Fibroblast of peridontal ligament (primary cell): Measurements from ENCODE around the gene KDM4E.

Experiments used
- DNase-seq: peaks from one replicate; pipeline ENCODE4 v3.0.0-alpha.2; 2010; ENCODE audit errors: extremely low read depth

Gene KDM4E

GRCh38 chr11:95050595-95051202 lies 25.6 kb downstream of the KDM4E start:
- DNase-seq: no peak

- no peak for DNase-seq
These were observed 29.3 kb downstream of the KDM4E start for GRCh38 chr11:95054356-95054755.

- no peak for DNase-seq
These were observed 30.3 kb downstream of the KDM4E start for GRCh38 chr11:95055283-95055897.

GRCh38 chr11:95057959-95058358 lies 32.9 kb downstream of the KDM4E start:
- DNase-seq: no peak

- no peak for DNase-seq
These were observed 33.6 kb downstream of the KDM4E start for GRCh38 chr11:95058621-95059020.

- no peak for DNase-seq
These were observed 34.0 kb downstream of the KDM4E start for GRCh38 chr11:95059046-95059445.

GRCh38 chr11:95065336-95065735 lies 40.3 kb downstream of the KDM4E start:
- no peak for DNase-seq

GRCh38 chr11:95066716-95067038 lies 41.6 kb downstream of the KDM4E start, which contains the start of gene SRSF8:
SRSF8 (plus strand) TSS chr11:95066919; CDS start chr11:95067227, 308 bp downstream.
- no peak for DNase-seq

- peak; percentile 75 for DNase-seq
These were observed 42.2 kb downstream of the KDM4E start for GRCh38 chr11:95067039-95067840.

- DNase-seq: no peak
These were observed 42.8 kb downstream of the KDM4E start for GRCh38 chr11:95067841-95068219.

- DNase-seq: peak; percentile 94
These were observed 43.5 kb downstream of the KDM4E start for GRCh38 chr11:95068549-95068948.

GRCh38 chr11:95070471-95070870 lies 45.4 kb downstream of the KDM4E start:
- DNase-seq: no peak

- DNase-seq: no peak
These were observed 47.9 kb downstream of the KDM4E start for GRCh38 chr11:95072948-95073347.

GRCh38 chr11:95074792-95075563 lies 49.9 kb downstream of the KDM4E start:
- DNase-seq: no peak

- DNase-seq: peak; percentile 92
These were observed 51.4 kb downstream of the KDM4E start for GRCh38 chr11:95076416-95076815.

- no peak for DNase-seq
These were observed 51.9 kb downstream of the KDM4E start for GRCh38 chr11:95076981-95077380.
